NCI-H1417 treated with DMSO at 0.1 percent for 48 hours (cell line): ENCODE data around the gene BEND5.

Experiments used
- DNase-seq: peaks from one replicate; lab custom pipeline; 2025; lab: John Stamatoyannopoulos, UW

The BEND5 gene

GRCh38 chr1:48718705-48719104 lies 58.0 kb downstream of the BEND5 start:
- no peak for DNase-seq

- DNase-seq: no peak
Observed at GRCh38 chr1:48718116-48718630, 58.5 kb downstream of the BEND5 start.

GRCh38 chr1:48717082-48717481 lies 59.6 kb downstream of the BEND5 start:
- DNase-seq: no peak

GRCh38 chr1:48715921-48716320 lies 60.8 kb downstream of the BEND5 start:
- DNase-seq: no peak

- no peak for DNase-seq
Observed at GRCh38 chr1:48710915-48711314, 65.8 kb downstream of the BEND5 start.

GRCh38 chr1:48710318-48710717 lies 66.4 kb downstream of the BEND5 start:
- no peak for DNase-seq

GRCh38 chr1:48704736-48705135 lies 72.0 kb downstream of the BEND5 start:
- no peak for DNase-seq

- no peak for DNase-seq
Observed at GRCh38 chr1:48701445-48701844, 75.2 kb downstream of the BEND5 start.

- no peak for DNase-seq
Observed at GRCh38 chr1:48697066-48697707, 79.5 kb downstream of the BEND5 start.

GRCh38 chr1:48695161-48695560 lies 81.5 kb downstream of the BEND5 start:
- DNase-seq: peak; percentile 90

GRCh38 chr1:48693674-48694320 lies 82.9 kb downstream of the BEND5 start:
- no peak for DNase-seq

GRCh38 chr1:48693180-48693579 lies 83.5 kb downstream of the BEND5 start:
- DNase-seq: no peak

- no peak for DNase-seq
Observed at GRCh38 chr1:48692235-48692634, 84.5 kb downstream of the BEND5 start.

GRCh38 chr1:48691429-48692001 lies 85.2 kb downstream of the BEND5 start:
- DNase-seq: no peak

- DNase-seq: no peak
Observed at GRCh38 chr1:48688102-48688760, 88.5 kb downstream of the BEND5 start.

- no peak for DNase-seq
Observed at GRCh38 chr1:48687282-48688045, 89.2 kb downstream of the BEND5 start.

- DNase-seq: no peak
Observed at GRCh38 chr1:48686159-48686558, 90.5 kb downstream of the BEND5 start.

- DNase-seq: no peak
Observed at GRCh38 chr1:48684381-48684780, 92.3 kb downstream of the BEND5 start.

- no peak for DNase-seq
Observed at GRCh38 chr1:48683839-48684238, 92.9 kb downstream of the BEND5 start.

GRCh38 chr1:48681476-48682305 lies 95.0 kb downstream of the BEND5 start:
- no peak for DNase-seq

GRCh38 chr1:48680411-48681035 lies 96.2 kb downstream of the BEND5 start:
- no peak for DNase-seq
